SH-SY5Y (cell line): ENCODE results near the gene TGFB2.

Experiments
- GATA2 ChIP-seq: IDR thresholded peaks from 2 replicates; pipeline ENCODE4 v1.6.1; 2011; ENCODE audit warnings: mild to moderate bottlenecking, low read depth, low read length
- GATA3 ChIP-seq: IDR thresholded peaks from 2 replicates; pipeline ENCODE4 v1.6.1; 2011; ENCODE audit warnings: low read depth, mild to moderate bottlenecking, low read length, moderate library complexity

- no peak for TF ChIP-seq GATA2
- no peak for TF ChIP-seq GATA3
These were observed 20.3 kb downstream of the TGFB2 start for GRCh38 chr1:218365226-218365999.
